Measurements from ENCODE around the gene CLEC4F. TPM values are rescaled to one million over a fixed set of nuclear protein-coding genes. Genes with fewer than 3 reads are reported as not detected.

Gene CLEC4F
- polyA plus RNA-seq, 1 of the 3 experiments (the other 2 are of a cell fraction) = 0.12 TPM

DNA sequence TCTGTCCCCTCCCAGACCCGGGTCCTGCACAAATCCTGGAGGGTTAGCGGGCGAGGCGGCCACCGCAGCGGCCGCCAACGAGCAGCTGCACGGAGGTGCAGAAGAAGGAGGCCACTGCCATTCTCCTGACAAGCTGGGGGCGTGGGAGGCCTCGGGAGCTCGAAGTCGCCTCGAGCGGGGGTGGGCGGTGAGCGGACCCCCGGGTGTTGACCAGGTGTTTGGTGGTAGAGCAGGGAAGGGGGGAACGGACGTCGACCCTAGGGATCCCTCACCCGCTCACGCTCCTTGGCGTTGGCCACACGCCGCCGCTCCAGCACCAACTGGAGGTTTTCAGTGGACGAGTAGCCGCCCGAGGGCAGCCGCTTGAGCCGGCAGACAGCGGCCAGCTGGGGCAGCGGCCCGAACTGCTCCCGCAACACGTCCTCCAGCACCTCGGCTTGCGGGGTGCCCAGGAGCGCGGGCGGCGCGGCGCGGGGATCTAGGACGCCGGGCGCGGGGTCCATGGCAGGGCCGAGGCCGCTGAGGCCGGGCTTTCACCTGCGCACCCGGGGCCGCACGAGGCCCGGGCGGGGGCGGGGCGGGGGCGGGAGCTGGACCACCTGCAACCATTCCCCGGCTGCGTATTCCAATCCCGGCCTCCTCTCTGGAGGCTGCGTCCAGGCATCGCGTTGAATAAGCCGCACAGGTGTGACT is 30.1 kb downstream of the CLEC4F start, which contains the start of gene FIGLA:
TSS of gene FIGLA (minus strand) at position 508 of the 693 bp plus-strand sequence. CDS start at position 503, 5 bp downstream.
- Histone ChIP-seq H2AFZ (ENCODE audit: low read depth) (peak within 1 kb of the TSS; percentile 51; the same call in 1 of the 2 replicates), H4K20me1 (ENCODE audit: insufficient read depth) (no peaks in the 10 kb centered on the region), H3F3A (replicated peaks; ENCODE audit: insufficient read depth) (no peaks in the 10 kb centered on the region), H3K4me3 (ENCODE audit: low read depth in 2 of 2, low read length in 1 of 2) (peak within 1 kb of the TSS; percentile 26 to 55), H3K79me2 (ENCODE audit: insufficient read depth) (no peaks in the 10 kb centered on the region), H3K4me2 (peak within 1 kb of the TSS; percentile 76), H3K27ac (ENCODE audit: low read depth in 2 of 2, low read length in 1 of 2) (no peak within 1 kb of the TSS), H3K9me3 (no peaks in the 10 kb centered on the region), H3K4me1 (ENCODE audit: control insufficient read depth in 1 of 2, insufficient read depth in 2 of 2, low read depth in 1 of 2, low read length in 1 of 2) (peaks cover 0 to 9% of the 10 kb centered on the region in 2 experiments; a peak in 1 of 4 replicates), H3K36me3 (replicated peaks in 1 of 2; ENCODE audit: control insufficient read depth in 1 of 2, insufficient read depth in 2 of 2, low read length in 1 of 2) (no peaks in the 10 kb centered on the region), H3K9me2 (no peaks in the 10 kb centered on the region), H3K9ac (no peak within 1 kb of the TSS), H3K27me3 (ENCODE audit: insufficient read depth) (peaks cover 44% of the 10 kb centered on the region)
- DNase-seq = peak; percentile 78
- WGBS (ENCODE audit: low lambda C conversion rate) = 22% methylated on average over 18 of the region's 69 CpGs
- ChIA-PET POLR2A (no interaction called here), CTCF (interaction anchor here (0.6 to 5.6 kb wide), 39 partner anchors 10 to 487 kb away, joined by 3 to 56 read pairs (median 5); partner anchors contain the start of genes ADD2 and FAM136A)
- TF ChIP-seq EZH2phosphoT487 (IDR thresholded peaks at IDR 0.05; ENCODE audit: borderline replicate concordance, low read depth) = peak; percentile 66; the same call in 1 of the 2 replicates
- no peak for TF ChIP-seq FOXJ3 (CRISPR knock-in tag; IDR thresholded peaks at IDR 0.05)

DNA sequence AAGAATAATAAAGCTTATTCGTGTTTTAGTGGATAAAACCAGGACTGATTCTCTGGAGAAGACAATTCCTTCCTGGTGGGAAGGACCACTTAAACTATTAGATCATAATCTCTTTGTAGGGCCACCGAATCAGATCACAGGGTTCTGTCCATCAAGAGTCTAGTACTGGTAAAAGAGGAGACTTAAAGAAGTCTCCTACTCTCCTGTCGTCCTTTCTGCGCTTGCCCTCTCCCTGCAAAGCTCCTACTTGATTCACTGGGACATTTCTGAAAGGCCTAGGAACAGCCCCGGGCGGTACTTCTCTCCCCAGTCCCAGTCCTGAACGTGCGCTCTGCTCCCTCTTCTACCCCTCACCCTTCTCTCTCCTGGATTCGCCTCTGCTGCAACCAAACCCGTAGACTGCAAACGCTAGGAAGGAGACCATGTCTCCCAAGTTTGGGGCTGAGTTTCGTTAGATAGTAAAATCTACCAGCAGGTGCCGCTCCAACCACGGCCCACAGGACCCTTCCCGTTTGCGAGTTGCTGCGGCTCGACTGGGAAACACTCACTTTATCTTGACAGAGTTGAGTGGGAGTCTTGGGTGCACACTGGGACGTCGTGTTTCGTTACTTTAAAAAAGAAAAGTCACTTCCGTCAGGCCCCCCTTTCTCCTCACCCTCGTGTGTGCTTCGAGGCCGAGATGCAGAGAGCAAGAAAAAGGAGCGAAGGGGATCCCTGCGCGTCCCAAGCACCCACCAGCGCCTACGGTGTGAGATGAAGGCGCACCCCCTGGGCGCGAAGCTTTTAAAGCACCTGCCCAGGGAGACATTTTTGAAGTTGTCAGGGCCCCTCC is 30.9 kb downstream of the CLEC4F start:
- Histone ChIP-seq H3K27me3 (ENCODE audit: insufficient read depth) (peaks cover 44% of the 10 kb centered on the region), H3F3A (replicated peaks; ENCODE audit: insufficient read depth) (no peaks in the 10 kb centered on the region), H3K79me2 (ENCODE audit: insufficient read depth) (no peaks in the 10 kb centered on the region), H4K20me1 (ENCODE audit: insufficient read depth) (no peaks in the 10 kb centered on the region), H3K4me2 (peak overlapping the region; percentile 76), H2AFZ (ENCODE audit: low read depth) (peak overlapping the region; percentile 51; the same call in 1 of the 2 replicates), H3K9me3 (no peaks in the 10 kb centered on the region), H3K4me1 (ENCODE audit: control insufficient read depth in 1 of 2, insufficient read depth in 2 of 2, low read depth in 1 of 2, low read length in 1 of 2) (peaks cover 0 to 9% of the 10 kb centered on the region in 2 experiments; a peak in 1 of 4 replicates), H3K27ac (ENCODE audit: low read depth in 2 of 2, low read length in 1 of 2) (no peak overlapping the region), H3K36me3 (replicated peaks in 1 of 2; ENCODE audit: control insufficient read depth in 1 of 2, insufficient read depth in 2 of 2, low read length in 1 of 2) (no peaks in the 10 kb centered on the region), H3K4me3 (ENCODE audit: low read depth in 2 of 2, low read length in 1 of 2) (peak overlapping the region; percentile 26 to 55), H3K9me2 (no peaks in the 10 kb centered on the region), H3K9ac (no peak overlapping the region)
- 11% methylated on average over 33 of the region's 33 CpGs for WGBS (ENCODE audit: low lambda C conversion rate)
- POLR2A ChIA-PET = no interaction called here
- TF ChIP-seq, protein P1, sequence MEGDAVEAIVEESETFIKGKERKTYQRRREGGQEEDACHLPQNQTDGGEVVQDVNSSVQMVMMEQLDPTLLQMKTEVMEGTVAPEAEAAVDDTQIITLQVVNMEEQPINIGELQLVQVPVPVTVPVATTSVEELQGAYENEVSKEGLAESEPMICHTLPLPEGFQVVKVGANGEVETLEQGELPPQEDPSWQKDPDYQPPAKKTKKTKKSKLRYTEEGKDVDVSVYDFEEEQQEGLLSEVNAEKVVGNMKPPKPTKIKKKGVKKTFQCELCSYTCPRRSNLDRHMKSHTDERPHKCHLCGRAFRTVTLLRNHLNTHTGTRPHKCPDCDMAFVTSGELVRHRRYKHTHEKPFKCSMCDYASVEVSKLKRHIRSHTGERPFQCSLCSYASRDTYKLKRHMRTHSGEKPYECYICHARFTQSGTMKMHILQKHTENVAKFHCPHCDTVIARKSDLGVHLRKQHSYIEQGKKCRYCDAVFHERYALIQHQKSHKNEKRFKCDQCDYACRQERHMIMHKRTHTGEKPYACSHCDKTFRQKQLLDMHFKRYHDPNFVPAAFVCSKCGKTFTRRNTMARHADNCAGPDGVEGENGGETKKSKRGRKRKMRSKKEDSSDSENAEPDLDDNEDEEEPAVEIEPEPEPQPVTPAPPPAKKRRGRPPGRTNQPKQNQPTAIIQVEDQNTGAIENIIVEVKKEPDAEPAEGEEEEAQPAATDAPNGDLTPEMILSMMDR (IDR thresholded peaks at IDR 0.05) = peak; percentile 69
- TF ChIP-seq RAD21 (IDR thresholded peaks at IDR 0.05; ENCODE audit: low read length) (peak; percentile 83), SMC3 (IDR thresholded peaks at IDR 0.05; ENCODE audit: low read depth, low read length) (peak; percentile 55)
- TF ChIP-seq, protein P2, sequence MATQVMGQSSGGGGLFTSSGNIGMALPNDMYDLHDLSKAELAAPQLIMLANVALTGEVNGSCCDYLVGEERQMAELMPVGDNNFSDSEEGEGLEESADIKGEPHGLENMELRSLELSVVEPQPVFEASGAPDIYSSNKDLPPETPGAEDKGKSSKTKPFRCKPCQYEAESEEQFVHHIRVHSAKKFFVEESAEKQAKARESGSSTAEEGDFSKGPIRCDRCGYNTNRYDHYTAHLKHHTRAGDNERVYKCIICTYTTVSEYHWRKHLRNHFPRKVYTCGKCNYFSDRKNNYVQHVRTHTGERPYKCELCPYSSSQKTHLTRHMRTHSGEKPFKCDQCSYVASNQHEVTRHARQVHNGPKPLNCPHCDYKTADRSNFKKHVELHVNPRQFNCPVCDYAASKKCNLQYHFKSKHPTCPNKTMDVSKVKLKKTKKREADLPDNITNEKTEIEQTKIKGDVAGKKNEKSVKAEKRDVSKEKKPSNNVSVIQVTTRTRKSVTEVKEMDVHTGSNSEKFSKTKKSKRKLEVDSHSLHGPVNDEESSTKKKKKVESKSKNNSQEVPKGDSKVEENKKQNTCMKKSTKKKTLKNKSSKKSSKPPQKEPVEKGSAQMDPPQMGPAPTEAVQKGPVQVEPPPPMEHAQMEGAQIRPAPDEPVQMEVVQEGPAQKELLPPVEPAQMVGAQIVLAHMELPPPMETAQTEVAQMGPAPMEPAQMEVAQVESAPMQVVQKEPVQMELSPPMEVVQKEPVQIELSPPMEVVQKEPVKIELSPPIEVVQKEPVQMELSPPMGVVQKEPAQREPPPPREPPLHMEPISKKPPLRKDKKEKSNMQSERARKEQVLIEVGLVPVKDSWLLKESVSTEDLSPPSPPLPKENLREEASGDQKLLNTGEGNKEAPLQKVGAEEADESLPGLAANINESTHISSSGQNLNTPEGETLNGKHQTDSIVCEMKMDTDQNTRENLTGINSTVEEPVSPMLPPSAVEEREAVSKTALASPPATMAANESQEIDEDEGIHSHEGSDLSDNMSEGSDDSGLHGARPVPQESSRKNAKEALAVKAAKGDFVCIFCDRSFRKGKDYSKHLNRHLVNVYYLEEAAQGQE (IDR thresholded peaks at IDR 0.05; ENCODE audit: low read depth, low read length) = no peak
- DNase-seq = peak; percentile 81
- CTCF ChIA-PET = interaction anchor here (0.6 to 5.6 kb wide), 51 partner anchors 9 to 487 kb away, joined by 3 to 56 read pairs (median 4); partner anchors contain the start of genes ADD2 and FAM136A
